Measurements from ENCODE around the gene PCDH12.

Gene PCDH12

DNA sequence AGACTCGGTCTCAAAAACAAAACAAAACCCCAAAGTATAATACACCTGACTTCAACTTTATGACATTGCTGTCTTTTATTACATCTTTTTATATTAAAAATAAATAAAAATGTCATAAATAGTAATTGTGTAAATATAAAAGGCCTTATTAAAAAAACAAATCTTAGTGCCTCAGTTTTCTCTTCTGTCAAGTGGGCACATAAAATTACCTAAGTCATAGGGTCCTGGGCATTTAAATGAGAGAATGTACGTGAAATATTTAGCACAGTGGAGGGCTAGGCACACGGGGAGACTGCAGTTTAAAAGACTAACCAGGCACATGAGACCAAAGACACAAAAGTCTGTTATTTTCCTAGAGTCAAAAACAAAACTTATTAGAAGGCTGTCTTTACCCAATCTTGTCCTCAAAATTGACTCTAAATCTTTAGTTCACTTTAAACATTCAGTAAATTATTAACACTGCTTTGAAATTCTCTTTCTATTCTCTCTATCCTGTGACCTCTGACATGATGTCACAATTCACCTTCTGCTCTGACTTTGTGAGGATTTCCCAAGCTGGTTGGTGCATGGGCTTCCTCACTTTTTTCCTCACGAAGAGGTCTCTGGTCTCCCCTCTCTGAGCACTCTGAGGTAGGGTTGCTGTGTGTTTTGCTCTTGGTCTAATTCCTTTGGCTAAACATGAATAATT lies 8.4 kb upstream of the PCDH12 start:
- DNase-seq (ENCODE audit: low read depth), result no peak

DNA sequence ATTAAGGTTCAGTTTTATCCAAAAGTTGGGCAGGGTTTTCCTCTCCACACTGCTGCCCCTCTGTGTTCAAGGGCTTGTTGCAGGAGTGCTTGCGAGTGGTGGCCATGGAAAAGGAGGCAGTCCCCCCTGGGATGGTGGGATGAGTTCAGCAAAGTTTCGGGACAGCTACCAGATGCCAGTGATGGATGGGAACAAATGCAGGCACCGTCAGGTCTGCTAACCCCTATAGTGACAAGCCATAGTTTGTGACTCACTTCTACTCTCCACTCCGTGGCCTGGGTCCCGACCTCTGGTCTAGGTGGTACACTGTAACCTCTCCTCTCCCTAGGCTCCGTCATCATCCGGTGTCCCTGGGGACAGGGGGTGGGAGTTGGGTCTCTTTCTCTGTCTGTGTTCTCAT lies 7.1 kb upstream of the PCDH12 start:
- no peak for DNase-seq (ENCODE audit: low read depth)

- no peak for DNase-seq (ENCODE audit: low read depth)
Observed at GRCh38 chr5:141963701-141964100, 5.7 kb upstream of the PCDH12 start.

DNA sequence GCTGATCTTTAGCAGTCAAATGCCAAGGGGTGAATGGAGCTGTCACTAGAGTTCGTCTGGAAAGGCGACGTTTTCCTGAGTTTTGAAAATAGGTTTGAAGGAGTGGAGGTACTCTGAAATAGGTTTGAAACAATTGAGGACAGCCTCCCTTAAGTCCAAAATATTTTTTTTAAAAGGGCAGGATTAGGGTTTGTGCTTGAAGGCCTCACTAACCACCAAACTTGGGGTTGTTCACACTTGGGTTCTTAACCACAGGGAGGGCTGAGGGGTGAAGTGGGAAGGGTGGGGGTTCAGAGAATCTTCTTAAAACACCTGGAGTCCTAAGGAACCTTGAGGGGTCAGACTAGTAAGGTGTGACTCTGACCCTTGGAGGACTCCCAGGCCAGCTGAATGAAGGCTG lies 3.5 kb upstream of the PCDH12 start:
- no peak for DNase-seq (ENCODE audit: low read depth)

DNA sequence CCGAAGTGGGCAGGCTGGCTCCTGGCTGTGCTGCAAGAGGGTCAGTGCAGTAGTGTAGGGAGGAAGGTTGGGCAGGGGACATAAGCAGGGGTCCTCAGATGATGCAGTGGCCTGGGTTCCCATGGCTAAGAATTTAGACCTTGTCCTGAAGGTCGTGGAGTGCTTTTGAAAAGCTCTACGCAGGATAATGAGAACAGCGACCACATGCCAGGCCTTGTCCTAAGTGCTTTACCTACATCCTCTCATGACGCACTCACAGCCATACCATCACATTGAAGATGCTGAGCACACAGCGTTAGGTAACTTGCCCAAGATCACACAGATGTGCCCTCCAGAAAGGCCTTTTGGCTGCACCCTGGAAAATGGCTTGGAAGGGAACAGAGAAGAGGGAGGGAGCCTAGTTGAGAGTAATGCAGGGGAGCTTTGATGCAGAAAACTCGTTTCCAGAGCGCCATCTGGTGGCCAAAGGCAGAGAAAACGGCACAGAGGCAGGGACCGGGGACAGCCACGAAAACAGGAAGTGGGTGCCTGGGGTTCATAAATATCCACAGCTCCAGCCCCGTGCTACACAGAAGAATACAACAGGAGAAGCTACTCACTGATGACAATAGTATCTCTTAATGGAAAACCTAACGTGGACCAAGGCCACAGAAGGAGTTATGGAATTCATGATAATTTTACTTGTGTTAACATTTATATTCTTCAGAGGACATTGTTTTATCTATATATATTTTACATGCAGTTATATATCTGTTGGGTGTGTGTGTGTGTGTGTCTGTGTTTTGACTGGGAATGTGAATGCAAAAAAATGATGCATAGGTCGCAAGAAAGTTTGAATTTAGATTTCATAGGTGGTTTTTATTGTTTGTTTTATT lies 2.7 kb upstream of the PCDH12 start:
- peak; percentile 87 for DNase-seq (ENCODE audit: low read depth)

- DNase-seq (ENCODE audit: low read depth), result no peak
Observed at GRCh38 chr5:141960018-141960417, 2.0 kb upstream of the PCDH12 start.

- peak; percentile 51 for DNase-seq (ENCODE audit: low read depth)
Observed at GRCh38 chr5:141958546-141959172, 657 bp upstream of the PCDH12 start.

- no peak for DNase-seq (ENCODE audit: low read depth)
Observed at GRCh38 chr5:141957367-141957996, 520 bp downstream of the PCDH12 start.

DNA sequence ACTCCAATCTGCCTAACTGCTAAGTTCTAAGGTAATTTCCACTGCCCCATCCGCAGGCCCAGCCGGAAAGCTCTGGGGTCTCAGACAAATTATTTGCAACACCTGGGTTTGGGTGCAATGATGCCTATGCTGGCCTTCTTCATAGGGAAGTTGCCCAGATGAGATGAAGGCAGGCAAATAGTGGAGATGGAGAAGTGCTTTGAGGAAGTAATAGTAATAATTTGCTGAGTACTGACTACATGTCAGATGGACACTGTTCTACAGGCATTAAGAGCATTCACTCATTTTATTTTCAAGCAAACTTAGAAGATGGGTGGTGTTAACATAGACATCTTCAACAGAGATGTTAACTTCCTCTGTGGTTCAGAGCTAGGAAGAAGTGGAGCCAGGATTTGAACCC lies 3.8 kb downstream of the PCDH12 start:
- DNase-seq (ENCODE audit: low read depth), result no peak

DNA sequence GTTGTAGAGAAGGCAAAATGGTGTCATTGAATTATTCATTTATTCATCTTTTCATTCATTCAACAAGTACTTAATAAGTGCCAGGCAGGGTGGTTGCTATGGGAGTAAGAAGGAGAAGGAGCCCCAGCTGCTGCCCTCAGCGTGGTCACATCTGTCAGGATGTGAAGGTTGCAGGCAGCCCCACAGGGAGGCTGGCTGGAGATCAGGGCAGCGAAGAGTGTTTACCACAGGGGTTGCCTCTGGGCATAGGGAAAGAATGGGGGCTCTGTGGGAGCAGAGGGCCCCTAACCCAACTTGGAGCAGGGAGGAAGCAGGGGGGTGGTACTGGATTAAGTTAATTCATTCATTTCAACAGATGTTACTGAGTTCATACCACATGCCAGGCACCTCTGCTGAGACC lies 6.0 kb downstream of the PCDH12 start:
- no peak for DNase-seq (ENCODE audit: low read depth)

GRCh38 chr5:141951332-141951781 lies 6.6 kb downstream of the PCDH12 start:
- DNase-seq (ENCODE audit: low read depth), result peak; percentile 35

GRCh38 chr5:141950207-141951005 lies 7.6 kb downstream of the PCDH12 start:
- no peak for DNase-seq (ENCODE audit: low read depth)

- no peak for DNase-seq (ENCODE audit: low read depth)
Observed at GRCh38 chr5:141949511-141949910, 8.5 kb downstream of the PCDH12 start.

- DNase-seq (ENCODE audit: low read depth), result no peak
Observed at GRCh38 chr5:141948812-141949211, 9.2 kb downstream of the PCDH12 start.

DNA sequence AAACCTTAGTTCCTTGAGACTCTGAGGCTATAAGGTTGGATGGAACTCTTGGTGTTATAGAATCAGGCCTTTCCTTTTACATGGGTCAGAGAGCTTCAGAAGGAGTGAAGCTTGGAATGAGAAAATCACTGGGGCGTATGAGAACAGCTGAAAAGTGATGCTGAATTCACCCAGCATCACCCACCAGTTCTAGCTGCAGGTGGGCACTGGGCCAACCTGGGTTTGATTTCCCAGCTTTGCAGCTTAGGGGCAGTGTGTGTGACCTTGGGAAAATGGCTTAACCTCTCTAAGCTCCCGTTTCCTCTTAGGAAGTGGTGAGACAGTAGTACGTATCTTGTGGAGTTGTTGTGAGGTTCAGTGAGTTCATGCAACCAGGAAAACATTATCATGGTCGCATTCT lies 10.7 kb downstream of the PCDH12 start:
- DNase-seq (ENCODE audit: low read depth), result no peak

DNA sequence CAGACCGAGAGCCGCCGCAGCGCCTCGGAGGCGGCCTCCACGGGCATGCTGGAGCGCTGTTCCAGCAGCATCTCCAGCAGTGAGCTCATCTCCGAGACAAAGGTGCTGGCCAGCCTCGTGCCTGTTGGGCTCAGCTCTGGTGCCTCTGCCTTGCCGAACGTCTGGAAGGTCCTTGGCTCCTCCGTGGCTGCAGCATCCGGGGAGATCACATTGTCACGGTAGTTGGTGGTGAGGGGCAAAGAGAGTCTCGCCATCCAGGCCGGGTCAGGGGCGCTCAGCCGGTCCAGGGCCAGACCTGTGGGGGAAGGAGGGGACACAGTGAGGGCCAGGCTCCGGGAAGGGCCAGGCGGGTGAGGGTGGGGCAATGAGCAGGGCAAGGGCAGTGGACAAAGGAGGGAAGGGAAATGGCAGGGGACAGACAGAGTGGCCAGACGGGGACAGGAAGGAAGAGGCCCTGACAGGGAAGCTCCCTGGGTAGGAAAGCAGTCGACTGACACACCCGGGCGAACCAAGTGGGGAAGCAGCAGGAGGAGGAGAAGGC lies 12.4 kb downstream of the PCDH12 start:
- DNase-seq (ENCODE audit: low read depth), result no peak

- no peak for DNase-seq (ENCODE audit: low read depth)
Observed at GRCh38 chr5:141944076-141944475, 13.9 kb downstream of the PCDH12 start.

- no peak for DNase-seq (ENCODE audit: low read depth)
Observed at GRCh38 chr5:141942185-141942857, 15.7 kb downstream of the PCDH12 start.

DNA sequence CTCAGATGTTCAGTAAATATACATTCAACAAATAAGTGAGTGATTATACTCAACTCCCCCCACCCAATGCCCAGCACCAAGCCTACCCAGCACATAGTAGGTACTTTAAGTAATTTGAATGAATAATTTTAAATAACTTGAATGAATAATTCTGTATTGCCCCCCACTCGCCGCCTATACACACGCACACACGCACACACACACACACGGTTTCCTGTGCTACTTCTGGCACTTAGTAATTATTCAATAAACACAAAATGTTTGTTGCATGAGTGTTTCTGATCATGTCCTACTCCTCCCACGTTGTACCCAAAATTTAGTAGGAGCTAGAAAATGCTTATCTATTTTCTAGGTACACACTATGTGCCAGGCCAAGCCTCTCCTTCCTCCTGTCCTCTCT lies 16.2 kb downstream of the PCDH12 start:
- no peak for DNase-seq (ENCODE audit: low read depth)

- DNase-seq (ENCODE audit: low read depth), result peak; percentile 27
Observed at GRCh38 chr5:141941307-141941706, 16.7 kb downstream of the PCDH12 start.
